Esophagus muscularis mucosa (tissue), 4 donors: ENCODE results near the gene DUT.

Experiments used
- CTCF ChIP-seq, 3 experiments: fragments of 200-600 bp in 2 of 3; fragments of 450-650 bp in 1 of 3; sonication (generic) in 2 of 3; IDR thresholded peaks; one replicate each; pipeline ENCODE4 v1.5.1; 2017 to 2019; ENCODE audit warnings: antibody characterized with exemption in 3 of 3, mild to moderate bottlenecking in 2 of 3, moderate library complexity in 1 of 3
- EP300 ChIP-seq: sonication (generic); formaldehyde crosslinking; IDR thresholded peaks from one replicate; pipeline ENCODE4 v1.6.1; 2017; ENCODE audit warnings: antibody characterized with exemption
- POLR2AphosphoS5 ChIP-seq, 2 donors: sonication (generic); formaldehyde crosslinking; IDR thresholded peaks; one replicate each; pipeline ENCODE4 v1.6.1; 2017; ENCODE audit warnings: antibody characterized with exemption in 2 of 2

- no peak for TF ChIP-seq EP300
- no peak for TF ChIP-seq CTCF (IDR thresholded peaks at IDR 0.05)
- no peak for TF ChIP-seq POLR2AphosphoS5 (IDR thresholded peaks at IDR 0.05)
These were observed 6.3 kb upstream of the DUT start for GRCh38 chr15:48324949-48325348.
